Peyer's patch (tissue), 4 donors: ENCODE data around the gene RASSF1.

Source experiments
- POLR2A ChIP-seq, 2 donors: fragments of 450-650 bp; IDR thresholded peaks; one replicate each; pipeline ENCODE4 v1.5.1; 2017; ENCODE audit warnings: antibody characterized with exemption in 2 of 2, mild to moderate bottlenecking in 2 of 2, moderate library complexity in 2 of 2
- TF ChIP-seq, protein P1 (sequence below), 6 experiments: fragments of 450-650 bp in 4 of 6; fragments of 200-600 bp in 2 of 6; sonication (generic) in 1 of 6; IDR thresholded peaks; one replicate each; pipeline ENCODE4 v1.5.1; 2017 to 2019; ENCODE audit warnings: antibody characterized with exemption in 6 of 6, mild to moderate bottlenecking in 3 of 6, moderate library complexity in 1 of 6

DNA sequence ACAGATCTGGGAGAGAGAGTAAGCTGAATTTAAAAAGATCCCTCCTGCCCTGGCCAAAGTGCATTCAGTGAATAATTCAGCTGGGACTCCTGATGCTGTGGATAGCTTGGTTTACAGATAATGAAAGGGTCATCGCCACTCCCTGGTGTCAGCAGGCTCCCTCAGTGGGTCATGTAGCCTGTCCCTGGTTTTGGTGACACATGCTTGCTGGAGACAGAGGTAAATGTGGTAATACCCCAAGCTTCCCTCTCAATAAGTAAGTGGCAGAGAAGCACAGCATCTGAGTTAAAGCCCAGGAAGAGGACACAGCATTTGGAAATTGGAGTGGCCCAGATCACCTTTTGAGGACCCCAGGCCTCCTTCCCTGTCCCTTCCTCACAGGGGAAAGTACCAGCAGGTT is 16.8 kb upstream of the RASSF1 start:
- TF ChIP-seq, protein P1, sequence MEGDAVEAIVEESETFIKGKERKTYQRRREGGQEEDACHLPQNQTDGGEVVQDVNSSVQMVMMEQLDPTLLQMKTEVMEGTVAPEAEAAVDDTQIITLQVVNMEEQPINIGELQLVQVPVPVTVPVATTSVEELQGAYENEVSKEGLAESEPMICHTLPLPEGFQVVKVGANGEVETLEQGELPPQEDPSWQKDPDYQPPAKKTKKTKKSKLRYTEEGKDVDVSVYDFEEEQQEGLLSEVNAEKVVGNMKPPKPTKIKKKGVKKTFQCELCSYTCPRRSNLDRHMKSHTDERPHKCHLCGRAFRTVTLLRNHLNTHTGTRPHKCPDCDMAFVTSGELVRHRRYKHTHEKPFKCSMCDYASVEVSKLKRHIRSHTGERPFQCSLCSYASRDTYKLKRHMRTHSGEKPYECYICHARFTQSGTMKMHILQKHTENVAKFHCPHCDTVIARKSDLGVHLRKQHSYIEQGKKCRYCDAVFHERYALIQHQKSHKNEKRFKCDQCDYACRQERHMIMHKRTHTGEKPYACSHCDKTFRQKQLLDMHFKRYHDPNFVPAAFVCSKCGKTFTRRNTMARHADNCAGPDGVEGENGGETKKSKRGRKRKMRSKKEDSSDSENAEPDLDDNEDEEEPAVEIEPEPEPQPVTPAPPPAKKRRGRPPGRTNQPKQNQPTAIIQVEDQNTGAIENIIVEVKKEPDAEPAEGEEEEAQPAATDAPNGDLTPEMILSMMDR (IDR thresholded peaks at IDR 0.05) = no peak
- no peak for TF ChIP-seq POLR2A (IDR thresholded peaks at IDR 0.05)
